ENCODE results near the gene SLC12A5.

The SLC12A5 gene

DNA sequence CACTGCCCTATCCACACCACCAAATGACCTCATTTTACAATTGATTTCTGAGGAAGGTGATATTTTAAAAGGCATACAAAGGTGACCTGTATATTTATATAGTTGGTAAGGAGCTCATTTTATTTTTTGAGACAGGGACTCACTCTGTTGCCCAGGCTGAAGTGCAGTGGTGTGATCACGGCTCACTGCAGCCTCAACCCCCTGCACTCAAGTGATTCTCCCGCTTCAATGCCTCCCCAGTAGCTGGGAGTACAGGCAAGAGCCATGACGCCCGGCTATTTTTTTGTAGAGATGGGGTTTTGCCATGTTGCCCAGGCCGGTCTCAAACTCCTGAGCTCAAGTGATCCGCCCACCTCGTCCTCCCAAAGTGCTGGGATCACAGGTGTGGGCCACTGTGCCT lies 47.8 kb downstream of the SLC12A5 start:
- DNase-seq (ENCODE audit: low spot score): no peak
- in situ Hi-C loops (cut with MboI; ENCODE audit: low pct_unique_long_range_greater_than_20kb, low sequenced_read_pairs, unreplicated experiment): no loop called here
- TF ChIP-seq, protein P1, sequence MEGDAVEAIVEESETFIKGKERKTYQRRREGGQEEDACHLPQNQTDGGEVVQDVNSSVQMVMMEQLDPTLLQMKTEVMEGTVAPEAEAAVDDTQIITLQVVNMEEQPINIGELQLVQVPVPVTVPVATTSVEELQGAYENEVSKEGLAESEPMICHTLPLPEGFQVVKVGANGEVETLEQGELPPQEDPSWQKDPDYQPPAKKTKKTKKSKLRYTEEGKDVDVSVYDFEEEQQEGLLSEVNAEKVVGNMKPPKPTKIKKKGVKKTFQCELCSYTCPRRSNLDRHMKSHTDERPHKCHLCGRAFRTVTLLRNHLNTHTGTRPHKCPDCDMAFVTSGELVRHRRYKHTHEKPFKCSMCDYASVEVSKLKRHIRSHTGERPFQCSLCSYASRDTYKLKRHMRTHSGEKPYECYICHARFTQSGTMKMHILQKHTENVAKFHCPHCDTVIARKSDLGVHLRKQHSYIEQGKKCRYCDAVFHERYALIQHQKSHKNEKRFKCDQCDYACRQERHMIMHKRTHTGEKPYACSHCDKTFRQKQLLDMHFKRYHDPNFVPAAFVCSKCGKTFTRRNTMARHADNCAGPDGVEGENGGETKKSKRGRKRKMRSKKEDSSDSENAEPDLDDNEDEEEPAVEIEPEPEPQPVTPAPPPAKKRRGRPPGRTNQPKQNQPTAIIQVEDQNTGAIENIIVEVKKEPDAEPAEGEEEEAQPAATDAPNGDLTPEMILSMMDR (IDR thresholded peaks at IDR 0.05; ENCODE audit: extremely low read depth, insufficient read depth, missing control alignments): no peak

GRCh38 chr20:46077642-46078305 lies 48.8 kb downstream of the SLC12A5 start:
- in situ Hi-C loops (cut with MboI; ENCODE audit: low pct_unique_long_range_greater_than_20kb, low sequenced_read_pairs, unreplicated experiment): no loop called here
- TF ChIP-seq, protein P1 (IDR thresholded peaks at IDR 0.05; ENCODE audit: extremely low read depth, insufficient read depth, missing control alignments): no peak

GRCh38 chr20:46078954-46079353 lies 49.9 kb downstream of the SLC12A5 start:
- TF ChIP-seq, protein P1 (IDR thresholded peaks at IDR 0.05; ENCODE audit: extremely low read depth, insufficient read depth, missing control alignments): no peak
- in situ Hi-C loops (cut with MboI; ENCODE audit: low pct_unique_long_range_greater_than_20kb, low sequenced_read_pairs, unreplicated experiment): no loop called here
- no peak for DNase-seq (ENCODE audit: low spot score)

More at GRCh38 chr20:46077642-46078305, 48.8 kb downstream of the SLC12A5 start:
- DNase-seq (ENCODE audit: low spot score): no peak

DNA sequence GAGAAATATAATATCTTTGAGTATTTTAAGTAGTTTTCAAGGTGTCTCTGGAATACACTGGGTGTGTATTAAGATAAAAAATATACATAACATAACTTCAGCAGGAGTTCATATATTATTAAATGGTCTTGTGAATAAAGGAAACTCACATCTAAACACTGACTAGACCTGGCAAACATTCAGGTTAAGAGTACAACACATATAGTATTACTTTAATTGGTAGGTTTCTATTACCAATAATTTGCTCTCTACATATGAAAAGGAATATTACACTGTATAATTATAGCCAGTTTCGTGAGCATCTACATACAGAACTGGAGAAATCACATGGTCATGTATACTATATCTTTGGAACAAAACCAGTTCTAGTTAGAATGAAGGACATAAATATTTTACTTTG lies 52.1 kb downstream of the SLC12A5 start:
- TF ChIP-seq, protein P1 (IDR thresholded peaks at IDR 0.05; ENCODE audit: extremely low read depth, insufficient read depth, missing control alignments): no peak
- no peak for DNase-seq (ENCODE audit: low spot score)

GRCh38 chr20:46083101-46083500 lies 54.1 kb downstream of the SLC12A5 start:
- TF ChIP-seq, protein P1 (IDR thresholded peaks at IDR 0.05; ENCODE audit: extremely low read depth, insufficient read depth, missing control alignments): no peak
- in situ Hi-C loops (cut with MboI; ENCODE audit: low pct_unique_long_range_greater_than_20kb, low sequenced_read_pairs, unreplicated experiment): no loop called here
- no peak for DNase-seq (ENCODE audit: low spot score)

More for the DNA sequence above, 52.1 kb downstream of the SLC12A5 start:
- in situ Hi-C loops (cut with MboI; ENCODE audit: low pct_unique_long_range_greater_than_20kb, low sequenced_read_pairs, unreplicated experiment): no loop called here

GRCh38 chr20:46083531-46084061 lies 54.6 kb downstream of the SLC12A5 start:
- DNase-seq (ENCODE audit: low spot score): no peak
- in situ Hi-C loops (cut with MboI; ENCODE audit: low pct_unique_long_range_greater_than_20kb, low sequenced_read_pairs, unreplicated experiment): no loop called here
- TF ChIP-seq, protein P1 (IDR thresholded peaks at IDR 0.05; ENCODE audit: extremely low read depth, insufficient read depth, missing control alignments): no peak
